Measurements from ENCODE around the gene TCEANC2. TPM values are rescaled to one million over a fixed set of nuclear protein-coding genes. Genes with fewer than 3 reads are reported as not detected.

TCEANC2 gene
- total RNA-seq, 4 donors from 2014 or later: 2.6 to 9.5 (median 7.0) TPM

DNA sequence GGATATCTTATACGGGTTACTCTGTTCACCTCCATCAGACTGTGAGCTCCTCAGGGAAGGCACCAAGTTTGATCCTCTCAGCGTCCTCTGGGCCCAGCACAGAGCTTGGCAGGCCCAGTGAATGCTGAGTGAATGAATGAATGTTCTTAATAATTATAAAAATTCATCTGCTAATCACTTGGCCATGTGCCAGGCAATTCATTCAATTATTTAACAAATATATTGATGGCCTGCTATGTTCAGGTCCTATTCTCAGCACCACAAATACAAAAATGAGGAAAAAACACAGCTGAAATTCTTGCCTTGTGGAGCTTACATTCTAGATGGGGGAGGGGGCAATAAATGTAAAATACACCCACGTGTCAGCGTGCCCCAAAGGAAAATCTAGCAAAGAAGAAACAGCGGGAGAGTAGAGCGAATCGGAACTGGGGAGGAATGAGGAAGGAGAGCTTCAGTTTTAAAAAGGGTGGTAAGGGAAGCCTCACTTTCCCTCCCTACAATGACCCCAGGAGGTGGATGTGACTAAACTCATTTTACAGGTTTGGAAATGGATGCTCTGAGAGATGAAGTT lies 83.6 kb downstream of the TCEANC2 start:
- TF ChIP-seq, protein P1, sequence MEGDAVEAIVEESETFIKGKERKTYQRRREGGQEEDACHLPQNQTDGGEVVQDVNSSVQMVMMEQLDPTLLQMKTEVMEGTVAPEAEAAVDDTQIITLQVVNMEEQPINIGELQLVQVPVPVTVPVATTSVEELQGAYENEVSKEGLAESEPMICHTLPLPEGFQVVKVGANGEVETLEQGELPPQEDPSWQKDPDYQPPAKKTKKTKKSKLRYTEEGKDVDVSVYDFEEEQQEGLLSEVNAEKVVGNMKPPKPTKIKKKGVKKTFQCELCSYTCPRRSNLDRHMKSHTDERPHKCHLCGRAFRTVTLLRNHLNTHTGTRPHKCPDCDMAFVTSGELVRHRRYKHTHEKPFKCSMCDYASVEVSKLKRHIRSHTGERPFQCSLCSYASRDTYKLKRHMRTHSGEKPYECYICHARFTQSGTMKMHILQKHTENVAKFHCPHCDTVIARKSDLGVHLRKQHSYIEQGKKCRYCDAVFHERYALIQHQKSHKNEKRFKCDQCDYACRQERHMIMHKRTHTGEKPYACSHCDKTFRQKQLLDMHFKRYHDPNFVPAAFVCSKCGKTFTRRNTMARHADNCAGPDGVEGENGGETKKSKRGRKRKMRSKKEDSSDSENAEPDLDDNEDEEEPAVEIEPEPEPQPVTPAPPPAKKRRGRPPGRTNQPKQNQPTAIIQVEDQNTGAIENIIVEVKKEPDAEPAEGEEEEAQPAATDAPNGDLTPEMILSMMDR (IDR thresholded peaks at IDR 0.05 in 4 of 5, conservative IDR thresholded peaks at IDR 0.05 in 1 of 5): no peak
- no peak for TF ChIP-seq POLR2A (IDR thresholded peaks at IDR 0.05)
- DNase-seq (no peak), ATAC-seq (no peak)
- intact Hi-C loops (cut with DNase I; ENCODE audit: low total_unique reads) (no loop called here), in situ Hi-C loops (cut with MboI; ENCODE audit: low sequenced_read_pairs in 4 of 4) (no loop called here)
- H3K4me3 ChIP-seq: no peak overlapping the region
- H3K9me3 ChIP-seq: no peaks in the 10 kb centered on the region
- no peaks in the 10 kb centered on the region for H3K27me3 ChIP-seq
- H3K27ac ChIP-seq: no peak overlapping the region
- H3K36me3 ChIP-seq: no peaks in the 10 kb centered on the region
- no peaks in the 10 kb centered on the region for H3K4me1 ChIP-seq

DNA sequence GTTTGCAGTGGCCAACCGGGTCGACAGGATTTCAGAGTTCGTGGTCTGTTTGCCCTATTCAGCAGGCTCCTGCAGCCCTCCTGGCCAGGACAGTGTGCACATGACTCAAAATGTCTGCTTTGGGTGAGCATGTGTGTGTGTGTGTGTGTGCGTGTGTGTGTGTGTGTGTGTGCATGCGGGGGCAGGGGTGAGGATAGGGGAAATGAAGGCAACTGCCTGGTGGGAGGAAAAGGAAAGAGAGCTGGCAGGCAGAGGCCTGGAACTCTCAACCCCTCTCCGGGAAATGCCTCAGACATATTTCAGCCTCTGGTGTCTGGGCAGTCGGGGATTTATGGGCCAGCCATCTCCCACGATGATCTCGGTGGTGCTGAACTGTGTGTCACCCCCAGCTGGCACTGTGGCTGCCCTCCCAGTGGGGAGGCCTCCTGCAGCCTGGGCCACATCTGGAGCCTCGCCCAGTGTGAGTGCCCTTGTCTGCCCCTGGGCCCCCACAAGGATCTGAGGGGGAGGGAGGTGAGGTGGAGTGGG lies 84.2 kb downstream of the TCEANC2 start:
- in situ Hi-C loops (cut with MboI; ENCODE audit: low sequenced_read_pairs in 4 of 4) (no loop called here), intact Hi-C loops (cut with DNase I; ENCODE audit: low total_unique reads) (no loop called here)

DNA sequence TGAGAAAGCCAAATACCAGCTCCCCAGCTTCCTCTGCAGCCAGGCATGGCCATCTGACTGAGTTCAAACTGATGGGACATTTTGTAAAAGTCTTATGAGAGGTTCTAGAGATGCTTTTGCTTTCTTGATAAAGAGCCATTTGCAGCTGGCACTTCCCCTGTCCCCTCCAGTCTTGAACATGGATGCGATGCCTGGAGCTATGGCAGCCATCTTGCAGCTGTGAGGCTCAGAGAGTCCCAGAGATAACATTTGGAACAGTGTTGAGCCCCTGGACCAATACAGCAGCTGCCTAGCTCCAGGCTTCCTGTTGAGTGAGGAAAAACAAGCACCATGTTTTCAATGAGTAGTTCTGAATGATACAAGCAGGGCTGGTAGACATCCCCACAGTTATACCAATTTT lies 85.6 kb downstream of the TCEANC2 start:
- intact Hi-C loops (cut with DNase I; ENCODE audit: low total_unique reads): no loop called here

More for the DNA sequence above, 84.2 kb downstream of the TCEANC2 start:
- Histone ChIP-seq H3K27ac (no peak overlapping the region), H3K9me3 (no peaks in the 10 kb centered on the region), H3K36me3 (no peaks in the 10 kb centered on the region), H3K4me3 (no peak overlapping the region), H3K4me1 (no peaks in the 10 kb centered on the region), H3K27me3 (no peaks in the 10 kb centered on the region)
- ATAC-seq (no peak), DNase-seq (no peak)
- TF ChIP-seq, protein P1 (IDR thresholded peaks at IDR 0.05 in 4 of 5, conservative IDR thresholded peaks at IDR 0.05 in 1 of 5): no peak
- no peak for TF ChIP-seq POLR2A (IDR thresholded peaks at IDR 0.05)

DNA sequence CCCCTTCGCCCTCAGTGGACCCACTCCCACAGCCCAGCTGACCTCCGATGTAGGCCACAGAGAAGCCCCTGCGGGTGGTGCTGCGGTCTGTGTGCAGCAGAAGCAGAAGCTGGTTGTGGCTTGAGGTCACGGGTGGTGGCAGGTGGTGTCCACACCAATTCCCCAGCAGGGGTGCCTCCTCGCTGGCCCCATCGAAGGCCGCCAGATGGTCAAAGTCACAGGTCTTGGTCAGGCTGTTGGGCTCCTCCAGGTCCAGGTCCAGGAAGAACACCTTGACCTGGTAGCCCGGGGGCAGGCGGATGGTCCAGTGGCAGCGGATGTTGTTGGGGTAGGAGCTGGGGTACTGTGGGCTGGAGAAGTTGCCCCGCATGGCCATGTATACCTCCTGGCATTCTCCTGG lies 86.3 kb downstream of the TCEANC2 start:
- no peaks in the 10 kb centered on the region for H3K27me3 ChIP-seq
- H3K9me3 ChIP-seq: no peaks in the 10 kb centered on the region
- H3K4me3 ChIP-seq: no peak overlapping the region
- H3K27ac ChIP-seq: no peak overlapping the region
- no peaks in the 10 kb centered on the region for H3K4me1 ChIP-seq
- DNase-seq: no peak
- intact Hi-C loops (cut with DNase I; ENCODE audit: low total_unique reads) (no loop called here), in situ Hi-C loops (cut with MboI; ENCODE audit: low sequenced_read_pairs in 4 of 4) (no loop called here)
- no peaks in the 10 kb centered on the region for H3K36me3 ChIP-seq
- TF ChIP-seq, protein P1 (IDR thresholded peaks at IDR 0.05 in 4 of 5, conservative IDR thresholded peaks at IDR 0.05 in 1 of 5): no peak
- TF ChIP-seq POLR2A (IDR thresholded peaks at IDR 0.05): no peak
- no peak for ATAC-seq

More for the DNA sequence above, 85.6 kb downstream of the TCEANC2 start:
- no peak overlapping the region for H3K4me3 ChIP-seq
- DNase-seq (no peak), ATAC-seq (no peak)
- H3K9me3 ChIP-seq: no peaks in the 10 kb centered on the region
- H3K27me3 ChIP-seq: no peaks in the 10 kb centered on the region
- no peak overlapping the region for H3K27ac ChIP-seq
- H3K4me1 ChIP-seq: no peaks in the 10 kb centered on the region
- in situ Hi-C loops (cut with MboI; ENCODE audit: low sequenced_read_pairs in 4 of 4): no loop called here
- TF ChIP-seq POLR2A (IDR thresholded peaks at IDR 0.05): no peak
- TF ChIP-seq, protein P1 (IDR thresholded peaks at IDR 0.05 in 4 of 5, conservative IDR thresholded peaks at IDR 0.05 in 1 of 5): no peak
- no peaks in the 10 kb centered on the region for H3K36me3 ChIP-seq
